Limb (tissue), 2 donors: ENCODE data around the gene ADNP.

Source experiments
- DNase-seq, 2 donors: peaks; one replicate each; pipeline ENCODE4 v3.0.0-alpha.2; 2016; ENCODE audit errors: extremely low spot score in 2 of 2

The ADNP gene

GRCh38 chr20:50874111-50874757 is 57.0 kb downstream of the ADNP start:
- no peak for DNase-seq

- no peak for DNase-seq
These were observed 57.7 kb downstream of the ADNP start for GRCh38 chr20:50873585-50873984.

GRCh38 chr20:50872560-50873425 is 58.4 kb downstream of the ADNP start:
- no peak for DNase-seq

- DNase-seq: peak; percentile 33 to 76
These were observed 60.6 kb downstream of the ADNP start for GRCh38 chr20:50870561-50871161.

GRCh38 chr20:50868509-50869495 is 62.4 kb downstream of the ADNP start:
- DNase-seq: no peak

GRCh38 chr20:50867805-50868204 is 63.4 kb downstream of the ADNP start:
- no peak for DNase-seq

- no peak for DNase-seq
These were observed 64.4 kb downstream of the ADNP start for GRCh38 chr20:50866831-50867230.

GRCh38 chr20:50866036-50866685 is 65.1 kb downstream of the ADNP start:
- DNase-seq: no peak

GRCh38 chr20:50865591-50865990 is 65.6 kb downstream of the ADNP start:
- no peak for DNase-seq

- DNase-seq: no peak
These were observed 66.1 kb downstream of the ADNP start for GRCh38 chr20:50865114-50865513.

- no peak for DNase-seq
These were observed 68.7 kb downstream of the ADNP start for GRCh38 chr20:50862546-50862945.

- DNase-seq: no peak
These were observed 70.2 kb downstream of the ADNP start for GRCh38 chr20:50861012-50861411.

- DNase-seq: no peak
These were observed 72.1 kb downstream of the ADNP start for GRCh38 chr20:50859161-50859560.

GRCh38 chr20:50858525-50858924 is 72.7 kb downstream of the ADNP start:
- DNase-seq: no peak

GRCh38 chr20:50857348-50857747 is 73.9 kb downstream of the ADNP start:
- no peak for DNase-seq

GRCh38 chr20:50856475-50857041 is 74.7 kb downstream of the ADNP start:
- no peak for DNase-seq

- DNase-seq: no peak
These were observed 75.5 kb downstream of the ADNP start for GRCh38 chr20:50855498-50856474.

GRCh38 chr20:50854506-50855249 is 76.6 kb downstream of the ADNP start:
- DNase-seq: no peak

GRCh38 chr20:50852085-50852484 is 79.2 kb downstream of the ADNP start:
- no peak for DNase-seq
